Breast epithelium (tissue), 3 donors: ENCODE results near the gene CNTNAP2.

Source experiments
- POLR2A ChIP-seq: fragments of 450-650 bp; IDR thresholded peaks from one replicate; pipeline ENCODE4 v1.6.1; 2016; ENCODE audit warnings: antibody characterized with exemption, mild to moderate bottlenecking, moderate library complexity
- TF ChIP-seq, protein P1 (sequence below), 3 donors: fragments of 450-650 bp; IDR thresholded peaks; one replicate each; pipeline ENCODE4 v1.5.1; 2016 to 2017; ENCODE audit warnings: antibody characterized with exemption in 3 of 3, mild to moderate bottlenecking in 3 of 3, moderate library complexity in 3 of 3

DNA sequence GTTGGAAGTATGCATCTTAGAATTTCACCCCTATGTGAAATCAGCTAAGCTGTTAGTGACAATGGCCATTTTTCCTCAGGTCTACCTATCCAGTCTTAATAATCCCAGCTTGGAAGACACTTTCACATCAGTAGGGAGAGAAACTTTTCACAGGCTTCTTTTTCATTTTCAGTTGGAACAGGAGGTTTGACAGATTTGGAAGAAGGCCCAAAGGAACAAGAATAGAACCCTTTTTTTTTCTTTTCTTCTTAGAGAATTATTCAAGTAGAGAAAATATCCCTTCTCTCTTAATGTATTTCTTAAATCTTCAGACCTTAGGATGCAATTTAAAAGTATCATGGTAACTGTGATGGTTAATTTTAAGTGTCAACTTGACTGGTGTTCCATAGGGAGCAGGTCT is 2063.5 kb downstream of the CNTNAP2 start:
- TF ChIP-seq, protein P1, sequence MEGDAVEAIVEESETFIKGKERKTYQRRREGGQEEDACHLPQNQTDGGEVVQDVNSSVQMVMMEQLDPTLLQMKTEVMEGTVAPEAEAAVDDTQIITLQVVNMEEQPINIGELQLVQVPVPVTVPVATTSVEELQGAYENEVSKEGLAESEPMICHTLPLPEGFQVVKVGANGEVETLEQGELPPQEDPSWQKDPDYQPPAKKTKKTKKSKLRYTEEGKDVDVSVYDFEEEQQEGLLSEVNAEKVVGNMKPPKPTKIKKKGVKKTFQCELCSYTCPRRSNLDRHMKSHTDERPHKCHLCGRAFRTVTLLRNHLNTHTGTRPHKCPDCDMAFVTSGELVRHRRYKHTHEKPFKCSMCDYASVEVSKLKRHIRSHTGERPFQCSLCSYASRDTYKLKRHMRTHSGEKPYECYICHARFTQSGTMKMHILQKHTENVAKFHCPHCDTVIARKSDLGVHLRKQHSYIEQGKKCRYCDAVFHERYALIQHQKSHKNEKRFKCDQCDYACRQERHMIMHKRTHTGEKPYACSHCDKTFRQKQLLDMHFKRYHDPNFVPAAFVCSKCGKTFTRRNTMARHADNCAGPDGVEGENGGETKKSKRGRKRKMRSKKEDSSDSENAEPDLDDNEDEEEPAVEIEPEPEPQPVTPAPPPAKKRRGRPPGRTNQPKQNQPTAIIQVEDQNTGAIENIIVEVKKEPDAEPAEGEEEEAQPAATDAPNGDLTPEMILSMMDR (IDR thresholded peaks at IDR 0.05) = no peak
- TF ChIP-seq POLR2A = no peak
